ENCODE data around the gene PCNX1.
"Not testable (repeated sequence)": the region's sequence is repeated elsewhere in the genome, so short reads cannot be mapped to it uniquely, and the experiment has no call there.

Gene PCNX1

DNA sequence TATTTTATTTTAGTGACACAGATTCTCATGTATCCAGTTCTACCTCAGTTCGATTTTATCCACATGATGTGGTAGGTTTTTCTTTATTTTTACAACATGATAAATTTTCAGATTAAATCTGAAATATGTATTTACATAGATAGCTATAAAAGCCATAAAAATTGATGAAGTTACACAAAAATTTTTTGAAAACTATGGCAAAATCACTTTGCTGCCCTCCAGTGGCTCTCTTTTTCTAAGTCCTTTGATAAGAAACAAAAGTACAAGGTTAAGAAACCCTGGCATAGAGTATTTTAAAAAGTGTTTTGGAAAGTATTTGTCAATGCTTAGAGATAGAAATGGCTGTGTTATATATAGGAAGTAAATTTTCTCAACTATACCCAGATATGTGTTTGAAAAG lies 104.2 kb downstream of the PCNX1 start:
- H3K4me1 ChIP-seq, result no peaks in the 10 kb centered on the region
- H3K36me3 ChIP-seq (ENCODE audit: control insufficient read depth, insufficient read depth, low read length), result no peaks in the 10 kb centered on the region
- H3K27ac ChIP-seq, result no peak overlapping the region
- no peak overlapping the region for H3K9ac ChIP-seq
- no peak overlapping the region for H3K4me2 ChIP-seq (ENCODE audit: low read length)
- no peak overlapping the region for H3K4me3 ChIP-seq (ENCODE audit: low read depth, low read length)
- no peaks in the 10 kb centered on the region for H3K27me3 ChIP-seq (ENCODE audit: control insufficient read depth, insufficient read depth, low read length)
- no peak overlapping the region for H2AFZ ChIP-seq
- H3K79me2 ChIP-seq, result no peaks in the 10 kb centered on the region
- H3K9me3 ChIP-seq (ENCODE audit: control insufficient read depth, low read length), result no peaks in the 10 kb centered on the region
- TF ChIP-seq, protein P1, sequence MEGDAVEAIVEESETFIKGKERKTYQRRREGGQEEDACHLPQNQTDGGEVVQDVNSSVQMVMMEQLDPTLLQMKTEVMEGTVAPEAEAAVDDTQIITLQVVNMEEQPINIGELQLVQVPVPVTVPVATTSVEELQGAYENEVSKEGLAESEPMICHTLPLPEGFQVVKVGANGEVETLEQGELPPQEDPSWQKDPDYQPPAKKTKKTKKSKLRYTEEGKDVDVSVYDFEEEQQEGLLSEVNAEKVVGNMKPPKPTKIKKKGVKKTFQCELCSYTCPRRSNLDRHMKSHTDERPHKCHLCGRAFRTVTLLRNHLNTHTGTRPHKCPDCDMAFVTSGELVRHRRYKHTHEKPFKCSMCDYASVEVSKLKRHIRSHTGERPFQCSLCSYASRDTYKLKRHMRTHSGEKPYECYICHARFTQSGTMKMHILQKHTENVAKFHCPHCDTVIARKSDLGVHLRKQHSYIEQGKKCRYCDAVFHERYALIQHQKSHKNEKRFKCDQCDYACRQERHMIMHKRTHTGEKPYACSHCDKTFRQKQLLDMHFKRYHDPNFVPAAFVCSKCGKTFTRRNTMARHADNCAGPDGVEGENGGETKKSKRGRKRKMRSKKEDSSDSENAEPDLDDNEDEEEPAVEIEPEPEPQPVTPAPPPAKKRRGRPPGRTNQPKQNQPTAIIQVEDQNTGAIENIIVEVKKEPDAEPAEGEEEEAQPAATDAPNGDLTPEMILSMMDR (IDR thresholded peaks at IDR 0.05), result no peak

DNA sequence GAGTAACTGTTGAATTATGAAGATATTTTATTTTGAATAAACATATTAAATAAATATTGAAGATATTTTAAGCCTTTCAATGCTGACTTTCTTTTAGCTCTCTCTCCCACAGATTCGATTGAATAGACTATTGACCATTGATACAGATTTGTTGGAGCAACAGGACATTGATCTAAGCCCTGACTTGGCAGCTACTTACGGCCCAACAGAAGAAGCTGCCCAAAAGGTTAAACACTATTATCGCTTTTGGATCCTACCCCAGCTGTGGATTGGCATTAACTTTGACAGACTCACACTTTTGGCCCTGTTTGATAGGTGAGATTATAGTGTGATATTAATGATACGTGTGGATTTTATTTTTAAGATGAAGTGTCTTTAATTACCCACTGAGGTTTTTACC lies 105.6 kb downstream of the PCNX1 start:
- no peaks in the 10 kb centered on the region for H3K9me3 ChIP-seq (ENCODE audit: control insufficient read depth, low read length)
- H3K36me3 ChIP-seq (ENCODE audit: control insufficient read depth, insufficient read depth, low read length), result no peaks in the 10 kb centered on the region
- TF ChIP-seq, protein P1 (IDR thresholded peaks at IDR 0.05), result no peak

DNA sequence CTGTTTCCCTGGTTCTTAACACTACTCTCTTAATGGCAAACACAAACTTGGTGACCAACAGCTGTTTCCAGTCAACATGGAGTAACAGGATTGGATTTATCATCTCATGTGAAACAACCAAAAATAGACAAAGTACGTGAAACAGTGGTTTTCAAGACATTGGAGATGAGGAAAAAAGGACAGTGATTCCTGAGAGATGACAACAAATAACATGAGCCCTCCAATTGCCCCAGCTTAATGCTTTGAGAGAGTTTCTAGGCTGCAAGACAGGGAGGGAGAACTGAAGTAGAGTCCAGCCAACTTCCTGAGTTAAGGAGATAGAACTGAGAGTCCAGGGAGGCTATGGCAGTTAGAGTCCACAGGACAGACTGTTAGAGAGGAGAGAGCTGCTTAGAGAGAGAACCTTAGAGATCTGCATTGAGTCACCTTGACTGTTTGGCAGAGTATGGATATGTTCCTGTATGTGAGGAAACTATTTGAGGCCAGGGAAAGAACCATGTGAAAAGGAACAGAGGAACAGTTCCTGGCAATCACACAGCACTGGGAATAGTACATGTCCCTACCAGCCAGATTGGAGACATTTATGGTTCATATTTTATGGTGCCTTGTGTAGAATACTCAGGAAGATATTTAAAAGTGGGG lies 106.4 kb downstream of the PCNX1 start:
- Histone ChIP-seq H3K4me1 (no peaks in the 10 kb centered on the region), H3K27ac (no peak overlapping the region), H3K4me2 (ENCODE audit: low read length) (no peak overlapping the region), H3K9me3 (ENCODE audit: control insufficient read depth, low read length) (no peaks in the 10 kb centered on the region), H3K79me2 (no peaks in the 10 kb centered on the region), H3K36me3 (ENCODE audit: control insufficient read depth, insufficient read depth, low read length) (no peaks in the 10 kb centered on the region), H3K9ac (no peak overlapping the region), H3K27me3 (ENCODE audit: control insufficient read depth, insufficient read depth, low read length) (no peaks in the 10 kb centered on the region), H3K4me3 (ENCODE audit: low read depth, low read length) (no peak overlapping the region), H2AFZ (no peak overlapping the region)
- TF ChIP-seq, protein P1 (IDR thresholded peaks at IDR 0.05), result no peak

More for the DNA sequence above, 105.6 kb downstream of the PCNX1 start:
- no peaks in the 10 kb centered on the region for H3K79me2 ChIP-seq
- H3K4me1 ChIP-seq, result no peaks in the 10 kb centered on the region
- no peak overlapping the region for H2AFZ ChIP-seq
- H3K9ac ChIP-seq, result no peak overlapping the region
- H3K4me2 ChIP-seq (ENCODE audit: low read length), result no peak overlapping the region
- H3K27me3 ChIP-seq (ENCODE audit: control insufficient read depth, insufficient read depth, low read length), result no peaks in the 10 kb centered on the region
- no peak overlapping the region for H3K4me3 ChIP-seq (ENCODE audit: low read depth, low read length)
- no peak overlapping the region for H3K27ac ChIP-seq

DNA sequence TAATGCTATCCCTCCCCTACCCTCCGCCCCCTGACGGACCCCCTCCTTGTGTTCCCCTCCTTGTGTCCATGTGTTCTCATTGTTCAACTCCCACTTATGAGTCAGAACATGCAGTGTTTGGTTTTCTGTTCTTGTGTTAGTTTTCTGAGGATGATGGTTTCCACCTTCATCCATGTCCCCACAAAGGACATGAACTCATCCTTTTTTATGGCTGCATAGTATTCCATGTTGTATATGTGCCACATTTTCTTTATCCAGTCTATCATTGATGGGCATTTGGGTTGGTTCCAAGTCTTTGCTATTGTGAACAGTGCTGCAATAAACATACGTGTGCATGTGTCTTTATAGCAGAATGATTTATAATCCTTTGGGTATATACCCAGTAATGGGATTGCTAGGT lies 112.7 kb downstream of the PCNX1 start:
- not testable (repeated sequence) for H3K4me1 ChIP-seq; H3K4me3 ChIP-seq (ENCODE audit: low read depth, low read length); H3K9ac ChIP-seq; H2AFZ ChIP-seq; H3K4me2 ChIP-seq (ENCODE audit: low read length); H3K9me3 ChIP-seq (ENCODE audit: control insufficient read depth, low read length); H3K27me3 ChIP-seq (ENCODE audit: control insufficient read depth, insufficient read depth, low read length); H3K36me3 ChIP-seq (ENCODE audit: control insufficient read depth, insufficient read depth, low read length); H3K27ac ChIP-seq; H3K79me2 ChIP-seq

DNA sequence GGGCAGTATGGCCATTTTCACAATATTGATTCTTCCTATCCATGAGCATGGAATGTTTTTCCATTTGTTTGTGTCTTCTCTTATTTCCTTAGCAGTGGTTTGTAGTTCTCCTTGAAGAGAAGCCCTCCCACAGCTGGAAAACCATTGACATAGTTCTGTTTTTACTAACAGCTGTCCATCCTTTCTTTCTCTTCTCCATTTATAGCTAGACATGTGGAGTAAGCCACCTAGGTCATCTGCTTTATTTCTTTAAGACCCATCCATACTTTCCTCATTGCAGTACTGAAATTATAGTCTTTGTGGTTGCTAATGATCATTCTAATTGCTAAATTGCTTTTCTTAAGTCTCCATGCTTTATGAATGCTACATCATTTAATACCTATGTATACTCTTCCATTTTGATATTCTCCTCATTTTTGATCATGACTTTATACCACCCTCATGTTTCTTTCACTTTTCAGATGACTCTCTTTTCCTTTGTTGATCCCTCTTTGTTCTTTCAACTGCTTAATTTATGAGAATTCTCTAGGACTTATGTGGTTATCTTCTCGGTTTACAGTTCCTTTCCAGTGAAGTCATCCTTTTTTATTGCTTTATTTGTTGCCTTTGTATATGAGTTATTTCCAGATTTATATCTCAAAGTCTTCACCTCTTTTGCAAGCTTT lies 114.2 kb downstream of the PCNX1 start:
- TF ChIP-seq, protein P1 (IDR thresholded peaks at IDR 0.05), result no peak
- Histone ChIP-seq H2AFZ (no peak overlapping the region), H3K9ac (no peak overlapping the region), H3K36me3 (ENCODE audit: control insufficient read depth, insufficient read depth, low read length) (no peaks in the 10 kb centered on the region), H3K79me2 (no peaks in the 10 kb centered on the region), H3K9me3 (ENCODE audit: control insufficient read depth, low read length) (no peaks in the 10 kb centered on the region), H3K4me2 (ENCODE audit: low read length) (no peak overlapping the region), H3K4me3 (ENCODE audit: low read depth, low read length) (no peak overlapping the region), H3K27me3 (ENCODE audit: control insufficient read depth, insufficient read depth, low read length) (no peaks in the 10 kb centered on the region), H3K27ac (no peak overlapping the region), H3K4me1 (no peaks in the 10 kb centered on the region)

All from parathyroid adenoma (tissue), 2 donors.